ENCODE results near the gene SLC7A10.

DNA sequence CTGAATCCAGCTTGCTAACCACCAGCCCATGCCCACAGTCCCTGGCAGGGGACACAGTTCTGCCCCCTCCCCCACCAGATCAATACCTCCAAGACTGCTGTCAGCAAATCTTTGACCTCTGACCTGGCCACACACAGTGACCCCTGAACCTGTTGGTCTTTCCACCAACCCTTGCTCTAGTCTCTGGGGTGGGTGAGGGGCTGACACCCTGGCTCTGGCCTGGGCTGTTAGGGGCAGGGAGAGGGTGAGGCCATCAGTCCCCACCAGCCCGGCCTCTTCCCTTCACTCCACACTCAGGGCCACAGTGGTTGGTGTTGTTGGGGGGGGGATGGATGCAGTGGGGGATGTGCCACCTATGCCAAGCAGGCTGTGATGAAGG is 21.8 kb upstream of the SLC7A10 start:
- TF ChIP-seq, protein P1, sequence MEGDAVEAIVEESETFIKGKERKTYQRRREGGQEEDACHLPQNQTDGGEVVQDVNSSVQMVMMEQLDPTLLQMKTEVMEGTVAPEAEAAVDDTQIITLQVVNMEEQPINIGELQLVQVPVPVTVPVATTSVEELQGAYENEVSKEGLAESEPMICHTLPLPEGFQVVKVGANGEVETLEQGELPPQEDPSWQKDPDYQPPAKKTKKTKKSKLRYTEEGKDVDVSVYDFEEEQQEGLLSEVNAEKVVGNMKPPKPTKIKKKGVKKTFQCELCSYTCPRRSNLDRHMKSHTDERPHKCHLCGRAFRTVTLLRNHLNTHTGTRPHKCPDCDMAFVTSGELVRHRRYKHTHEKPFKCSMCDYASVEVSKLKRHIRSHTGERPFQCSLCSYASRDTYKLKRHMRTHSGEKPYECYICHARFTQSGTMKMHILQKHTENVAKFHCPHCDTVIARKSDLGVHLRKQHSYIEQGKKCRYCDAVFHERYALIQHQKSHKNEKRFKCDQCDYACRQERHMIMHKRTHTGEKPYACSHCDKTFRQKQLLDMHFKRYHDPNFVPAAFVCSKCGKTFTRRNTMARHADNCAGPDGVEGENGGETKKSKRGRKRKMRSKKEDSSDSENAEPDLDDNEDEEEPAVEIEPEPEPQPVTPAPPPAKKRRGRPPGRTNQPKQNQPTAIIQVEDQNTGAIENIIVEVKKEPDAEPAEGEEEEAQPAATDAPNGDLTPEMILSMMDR (IDR thresholded peaks at IDR 0.05): no peak
- TF ChIP-seq POLR2A (IDR thresholded peaks at IDR 0.05): no peak

Data from esophagus squamous epithelium (tissue), 4 donors.